Measurements from ENCODE around the gene NOM1. TPM values are rescaled to one million over a fixed set of nuclear protein-coding genes. Genes with fewer than 3 reads are reported as not detected.
A peak's percentile ranks its signal among the peaks of the same experiment; 100 is the strongest.

NOM1 gene
- total and polyA plus RNA-seq, 2 donors (not counting 1 experiment from before 2014, with no cell fraction given), result 14.2 to 38.3 TPM

DNA sequence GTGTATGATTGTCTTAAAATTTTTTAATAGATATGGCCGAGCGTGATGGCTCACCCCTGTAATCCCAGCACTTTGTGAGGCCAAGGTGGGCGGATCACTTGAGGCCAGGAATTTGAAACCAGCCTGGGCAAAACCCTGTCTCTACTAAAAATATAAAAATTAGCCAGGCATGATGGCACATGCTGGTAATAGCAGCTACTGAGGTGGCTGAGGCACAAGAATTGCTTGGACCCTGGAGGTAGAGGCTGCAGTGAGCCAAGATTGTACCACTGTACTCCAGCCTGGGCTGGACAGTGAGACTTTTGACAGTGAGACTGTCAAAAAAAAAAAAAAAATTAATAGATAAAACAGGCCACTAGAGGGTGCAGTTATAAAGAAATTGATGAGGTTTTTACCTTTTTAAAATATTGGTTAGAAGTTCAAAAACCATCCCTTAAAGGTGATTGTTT, 20.5 kb downstream of the NOM1 start:
- Mint-ChIP-seq H3K4me3 (no peak overlapping the region), H3K27me3 (no peaks in the 10 kb centered on the region), H3K4me1 (no peaks in the 10 kb centered on the region), H3K27ac (no peak overlapping the region), H3K9me3 (ENCODE audit: insufficient read depth) (no peaks in the 10 kb centered on the region)
- no CpG with 5 or more reads among the region's 3 CpGs for WGBS (ENCODE audit: insufficient coverage)
- intact Hi-C loops (cut with micrococcal nuclease), result loop anchor here (2.0 to 5.0 kb wide), 2 partner anchors 303 to 417 kb away; no protein-coding TSS in a partner anchor
- DNase-seq (peak; percentile 23), ATAC-seq (ENCODE audit: low read depth) (peak; percentile 31)
- Histone ChIP-seq H3K9ac (ENCODE audit: low read length) (no peak overlapping the region), H3K27ac (ENCODE audit: low read length in 2 of 2) (no peak overlapping the region), H3K4me3 (ENCODE audit: control extremely low read depth in 1 of 5, extremely low read depth in 1 of 5, insufficient read depth in 1 of 5, low read depth in 2 of 5, low read length in 4 of 5) (no peak overlapping the region), H3K9me3 (ENCODE audit: control extremely low read depth in 1 of 3, control insufficient read depth in 2 of 3, insufficient read depth in 1 of 3, low read length in 2 of 3) (no peaks in the 10 kb centered on the region), H3K4me2 (replicated peaks; ENCODE audit: low read depth, low read length, poor library complexity, severe bottlenecking) (no peak overlapping the region), H4K20me1 (ENCODE audit: control insufficient read depth, insufficient read depth, low read length, poor library complexity, severe bottlenecking) (no peaks in the 10 kb centered on the region), H3K79me2 (ENCODE audit: control insufficient read depth, insufficient read depth, low read length) (no peaks in the 10 kb centered on the region), H2AFZ (ENCODE audit: insufficient read depth, low read depth, low read length, poor library complexity, severe bottlenecking) (no peak overlapping the region), H3K27me3 (replicated peaks in 1 of 4; ENCODE audit: control extremely low read depth in 1 of 4, control insufficient read depth in 3 of 4, insufficient read depth in 4 of 4, low read length in 3 of 4) (no peaks in the 10 kb centered on the region), H3K36me3 (replicated peaks in 1 of 2; ENCODE audit: control extremely low read depth in 1 of 2, control insufficient read depth in 1 of 2, extremely low read depth in 1 of 2, insufficient read depth in 2 of 2, low read length in 1 of 2) (peaks cover 0 to 39% of the 10 kb centered on the region in 2 experiments), H3K4me1 (ENCODE audit: control insufficient read depth in 2 of 2, insufficient read depth in 2 of 2, low read length in 2 of 2) (no peaks in the 10 kb centered on the region)
- POLR2A ChIA-PET, result no interaction called here
- TF ChIP-seq, protein P1, sequence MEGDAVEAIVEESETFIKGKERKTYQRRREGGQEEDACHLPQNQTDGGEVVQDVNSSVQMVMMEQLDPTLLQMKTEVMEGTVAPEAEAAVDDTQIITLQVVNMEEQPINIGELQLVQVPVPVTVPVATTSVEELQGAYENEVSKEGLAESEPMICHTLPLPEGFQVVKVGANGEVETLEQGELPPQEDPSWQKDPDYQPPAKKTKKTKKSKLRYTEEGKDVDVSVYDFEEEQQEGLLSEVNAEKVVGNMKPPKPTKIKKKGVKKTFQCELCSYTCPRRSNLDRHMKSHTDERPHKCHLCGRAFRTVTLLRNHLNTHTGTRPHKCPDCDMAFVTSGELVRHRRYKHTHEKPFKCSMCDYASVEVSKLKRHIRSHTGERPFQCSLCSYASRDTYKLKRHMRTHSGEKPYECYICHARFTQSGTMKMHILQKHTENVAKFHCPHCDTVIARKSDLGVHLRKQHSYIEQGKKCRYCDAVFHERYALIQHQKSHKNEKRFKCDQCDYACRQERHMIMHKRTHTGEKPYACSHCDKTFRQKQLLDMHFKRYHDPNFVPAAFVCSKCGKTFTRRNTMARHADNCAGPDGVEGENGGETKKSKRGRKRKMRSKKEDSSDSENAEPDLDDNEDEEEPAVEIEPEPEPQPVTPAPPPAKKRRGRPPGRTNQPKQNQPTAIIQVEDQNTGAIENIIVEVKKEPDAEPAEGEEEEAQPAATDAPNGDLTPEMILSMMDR (IDR thresholded peaks at IDR 0.05), result peak; percentile 57
- no peak for TF ChIP-seq EZH2 (IDR thresholded peaks at IDR 0.05; ENCODE audit: borderline replicate concordance, insufficient read depth, low read depth, low read length, poor library complexity, severe bottlenecking)
- CTCF ChIA-PET, result interaction anchor here (0.7 to 2.7 kb wide), 9 partner anchors 11 to 417 kb away, joined by 3 to 12 read pairs (median 4); no protein-coding TSS in a partner anchor

DNA sequence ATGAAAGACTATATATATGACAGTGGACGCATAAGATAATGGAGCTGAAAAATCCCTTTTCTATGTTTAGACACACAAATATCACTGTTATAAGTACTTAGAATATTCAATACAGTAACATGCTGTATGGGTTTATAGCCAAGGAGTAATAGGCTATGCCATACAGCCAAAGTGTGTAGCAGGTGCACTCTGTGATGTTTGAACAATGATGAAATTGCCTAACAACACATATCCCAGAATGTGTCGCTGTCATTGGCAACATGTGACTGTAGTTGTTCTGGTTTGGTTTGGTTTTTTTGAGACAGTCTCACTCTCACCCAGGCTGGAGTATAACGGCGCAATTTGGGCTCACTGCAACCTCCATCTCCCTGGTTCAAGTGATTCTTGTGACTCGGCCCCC, 26.1 kb downstream of the NOM1 start:
- peaks cover 2 to 6% of the 10 kb centered on the region in 2 experiments for H3K36me3 ChIP-seq (replicated peaks in 1 of 2; ENCODE audit: control extremely low read depth in 1 of 2, control insufficient read depth in 1 of 2, extremely low read depth in 1 of 2, insufficient read depth in 2 of 2, low read length in 1 of 2)
- no peaks in the 10 kb centered on the region for H3K27me3 ChIP-seq (replicated peaks in 1 of 4; ENCODE audit: control extremely low read depth in 1 of 4, control insufficient read depth in 3 of 4, insufficient read depth in 4 of 4, low read length in 3 of 4)
- no peak for ATAC-seq (ENCODE audit: low read depth)
- Mint-ChIP-seq H3K4me3 (no peak overlapping the region), H3K27me3 (no peaks in the 10 kb centered on the region), H3K27ac (no peak overlapping the region), H3K9me3 (ENCODE audit: insufficient read depth) (no peaks in the 10 kb centered on the region), H3K4me1 (no peaks in the 10 kb centered on the region)
- no CpG with 5 or more reads among the region's 5 CpGs for WGBS (ENCODE audit: insufficient coverage)
- H3K9ac ChIP-seq (ENCODE audit: low read length), result no peak overlapping the region
- H3K4me2 ChIP-seq (replicated peaks; ENCODE audit: low read depth, low read length, poor library complexity, severe bottlenecking), result no peak overlapping the region
- no peak overlapping the region for H2AFZ ChIP-seq (ENCODE audit: insufficient read depth, low read depth, low read length, poor library complexity, severe bottlenecking)
- ChIA-PET POLR2A (no interaction called here), CTCF (no interaction called here)
- H3K79me2 ChIP-seq (ENCODE audit: control insufficient read depth, insufficient read depth, low read length), result no peaks in the 10 kb centered on the region
- no peaks in the 10 kb centered on the region for H3K4me1 ChIP-seq (ENCODE audit: control insufficient read depth in 2 of 2, insufficient read depth in 2 of 2, low read length in 2 of 2)
- no peak overlapping the region for H3K27ac ChIP-seq (ENCODE audit: low read length in 2 of 2)
- no peak for TF ChIP-seq EZH2 (IDR thresholded peaks at IDR 0.05; ENCODE audit: borderline replicate concordance, insufficient read depth, low read depth, low read length, poor library complexity, severe bottlenecking)
- no peak overlapping the region for H3K4me3 ChIP-seq (ENCODE audit: control extremely low read depth in 1 of 5, extremely low read depth in 1 of 5, insufficient read depth in 1 of 5, low read depth in 2 of 5, low read length in 4 of 5)
- intact Hi-C loops (cut with micrococcal nuclease), result no loop called here
- no peak for DNase-seq
- no peaks in the 10 kb centered on the region for H4K20me1 ChIP-seq (ENCODE audit: control insufficient read depth, insufficient read depth, low read length, poor library complexity, severe bottlenecking)
- H3K9me3 ChIP-seq (ENCODE audit: control extremely low read depth in 1 of 3, control insufficient read depth in 2 of 3, insufficient read depth in 1 of 3, low read length in 2 of 3), result peaks cover 2 to 13% (median 13%) of the 10 kb centered on the region in 3 donors

Data from B cell (primary cell).